ENCODE results near the gene GRK1.

Gene GRK1

GRCh38 chr13:113767366-113767765 lies 100.3 kb downstream of the GRK1 start:
- no peak overlapping the region for H3K27ac Mint-ChIP-seq
- H3K27me3 Mint-ChIP-seq (ENCODE audit: low read depth) = peaks cover 36% of the 10 kb centered on the region
- H3K9me3 Mint-ChIP-seq = peaks cover 5% of the 10 kb centered on the region
- H3K4me1 Mint-ChIP-seq = peaks cover 10% of the 10 kb centered on the region
- no peak for TF ChIP-seq CTCF (IDR thresholded peaks at IDR 0.05; ENCODE audit: unreplicated experiment in 3 of 3)
- no peak overlapping the region for H3K4me3 Mint-ChIP-seq
- no peaks in the 10 kb centered on the region for H3K36me3 Mint-ChIP-seq (ENCODE audit: low read depth)

- no peak for TF ChIP-seq CTCF (IDR thresholded peaks at IDR 0.05; ENCODE audit: unreplicated experiment in 3 of 3)
- Mint-ChIP-seq H3K4me1 (peaks cover 10% of the 10 kb centered on the region), H3K36me3 (ENCODE audit: low read depth) (no peaks in the 10 kb centered on the region), H3K4me3 (no peak overlapping the region), H3K9me3 (peaks cover 10% of the 10 kb centered on the region), H3K27me3 (ENCODE audit: low read depth) (peaks cover 27% of the 10 kb centered on the region), H3K27ac (no peak overlapping the region)
Observed at GRCh38 chr13:113768018-113768905, 101.2 kb downstream of the GRK1 start.

- Mint-ChIP-seq H3K36me3 (ENCODE audit: low read depth) (no peaks in the 10 kb centered on the region), H3K9me3 (peaks cover 10% of the 10 kb centered on the region), H3K4me3 (no peak overlapping the region), H3K27me3 (ENCODE audit: low read depth) (peaks cover 20% of the 10 kb centered on the region), H3K27ac (peak overlapping the region; percentile 60 to 76 (median 75)), H3K4me1 (peaks cover 10% of the 10 kb centered on the region)
- TF ChIP-seq CTCF (IDR thresholded peaks at IDR 0.05; ENCODE audit: unreplicated experiment in 3 of 3) = no peak
Observed at GRCh38 chr13:113769106-113769505, 102.1 kb downstream of the GRK1 start.

DNA sequence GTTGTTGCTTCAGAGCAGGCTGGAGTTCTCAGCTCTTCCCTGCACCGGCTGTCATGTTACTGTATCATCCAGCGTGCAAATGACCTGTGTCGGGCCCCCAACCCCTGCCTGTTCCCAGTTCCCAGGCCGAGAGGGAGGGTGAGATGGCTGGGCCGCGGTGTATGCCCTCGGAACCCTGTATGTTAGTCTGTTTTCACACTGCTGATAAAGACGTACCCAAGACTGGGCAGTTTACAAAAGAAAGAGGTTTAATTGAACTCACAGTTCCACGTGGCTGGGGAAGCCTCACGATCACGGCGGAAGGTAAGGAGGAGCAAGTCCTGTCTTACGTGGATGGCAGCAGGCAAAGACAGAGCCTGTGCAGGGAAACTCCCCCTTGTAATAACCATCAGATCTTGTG lies 102.9 kb downstream of the GRK1 start:
- TF ChIP-seq CTCF (IDR thresholded peaks at IDR 0.05; ENCODE audit: unreplicated experiment in 3 of 3) = no peak
- peaks cover 10% of the 10 kb centered on the region for H3K9me3 Mint-ChIP-seq
- peaks cover 10% of the 10 kb centered on the region for H3K4me1 Mint-ChIP-seq
- H3K27me3 Mint-ChIP-seq (ENCODE audit: low read depth) = peaks cover 16% of the 10 kb centered on the region
- no peak overlapping the region for H3K4me3 Mint-ChIP-seq
- H3K27ac Mint-ChIP-seq = peak overlapping the region; percentile 60 to 76 (median 75)
- H3K36me3 Mint-ChIP-seq (ENCODE audit: low read depth) = no peaks in the 10 kb centered on the region

GRCh38 chr13:113770441-113770840 lies 103.4 kb downstream of the GRK1 start:
- Mint-ChIP-seq H3K4me3 (no peak overlapping the region), H3K4me1 (peaks cover 10% of the 10 kb centered on the region), H3K9me3 (peaks cover 10% of the 10 kb centered on the region)

More at GRCh38 chr13:113770441-113770840, 103.4 kb downstream of the GRK1 start:
- Mint-ChIP-seq H3K27me3 (ENCODE audit: low read depth) (peaks cover 10% of the 10 kb centered on the region), H3K27ac (peak overlapping the region in 1 of 3 experiments; percentile 60), H3K36me3 (ENCODE audit: low read depth) (no peaks in the 10 kb centered on the region)
- no peak for TF ChIP-seq CTCF (IDR thresholded peaks at IDR 0.05; ENCODE audit: unreplicated experiment in 3 of 3)
